Measurements from ENCODE around the gene LCN10.

LCN10 gene

GRCh38 chr9:136740491-136740890, 2.2 kb downstream of the LCN10 start:
- H3K9me3 ChIP-seq (ENCODE audit: control insufficient read depth, insufficient read depth, low read length): no peaks in the 10 kb centered on the region
- no peaks in the 10 kb centered on the region for H3K27me3 ChIP-seq (ENCODE audit: control insufficient read depth, insufficient read depth, low read length)
- no peaks in the 10 kb centered on the region for H3K4me1 ChIP-seq (ENCODE audit: control insufficient read depth, insufficient read depth, low read length)
- no peak overlapping the region for H3K4me3 ChIP-seq (ENCODE audit: low read depth, low read length)
- H3K36me3 ChIP-seq (ENCODE audit: control insufficient read depth, insufficient read depth, low read length): no peaks in the 10 kb centered on the region
- no peak overlapping the region for H3K9ac ChIP-seq (ENCODE audit: low read depth, low read length)

GRCh38 chr9:136740069-136740468, 2.7 kb downstream of the LCN10 start:
- Histone ChIP-seq H3K4me1 (ENCODE audit: control insufficient read depth, insufficient read depth, low read length) (no peaks in the 10 kb centered on the region), H3K36me3 (ENCODE audit: control insufficient read depth, insufficient read depth, low read length) (no peaks in the 10 kb centered on the region), H3K27me3 (ENCODE audit: control insufficient read depth, insufficient read depth, low read length) (no peaks in the 10 kb centered on the region)

GRCh38 chr9:136739509-136739908, 3.2 kb downstream of the LCN10 start:
- Histone ChIP-seq H3K36me3 (ENCODE audit: control insufficient read depth, insufficient read depth, low read length) (no peaks in the 10 kb centered on the region), H3K4me1 (ENCODE audit: control insufficient read depth, insufficient read depth, low read length) (no peaks in the 10 kb centered on the region), H3K27me3 (ENCODE audit: control insufficient read depth, insufficient read depth, low read length) (no peaks in the 10 kb centered on the region), H3K4me3 (ENCODE audit: low read depth, low read length) (no peak overlapping the region), H3K9me3 (ENCODE audit: control insufficient read depth, insufficient read depth, low read length) (no peaks in the 10 kb centered on the region), H3K9ac (ENCODE audit: low read depth, low read length) (no peak overlapping the region)

More at GRCh38 chr9:136740069-136740468, 2.7 kb downstream of the LCN10 start:
- Histone ChIP-seq H3K4me3 (ENCODE audit: low read depth, low read length) (no peak overlapping the region), H3K9ac (ENCODE audit: low read depth, low read length) (no peak overlapping the region), H3K9me3 (ENCODE audit: control insufficient read depth, insufficient read depth, low read length) (no peaks in the 10 kb centered on the region)

- H3K4me1 ChIP-seq (ENCODE audit: control insufficient read depth, insufficient read depth, low read length): no peaks in the 10 kb centered on the region
These were observed 3.8 kb downstream of the LCN10 start for GRCh38 chr9:136738960-136739359.

GRCh38 chr9:136735812-136736480, 6.8 kb downstream of the LCN10 start:
- Histone ChIP-seq H3K36me3 (ENCODE audit: control insufficient read depth, insufficient read depth, low read length) (no peaks in the 10 kb centered on the region), H3K9ac (ENCODE audit: low read depth, low read length) (no peak overlapping the region), H3K9me3 (ENCODE audit: control insufficient read depth, insufficient read depth, low read length) (no peaks in the 10 kb centered on the region), H3K4me1 (ENCODE audit: control insufficient read depth, insufficient read depth, low read length) (no peaks in the 10 kb centered on the region), H3K27me3 (ENCODE audit: control insufficient read depth, insufficient read depth, low read length) (no peaks in the 10 kb centered on the region), H3K4me3 (ENCODE audit: low read depth, low read length) (no peak overlapping the region)

More at GRCh38 chr9:136738960-136739359, 3.8 kb downstream of the LCN10 start:
- no peak overlapping the region for H3K4me3 ChIP-seq (ENCODE audit: low read depth, low read length)
- no peaks in the 10 kb centered on the region for H3K36me3 ChIP-seq (ENCODE audit: control insufficient read depth, insufficient read depth, low read length)
- no peaks in the 10 kb centered on the region for H3K9me3 ChIP-seq (ENCODE audit: control insufficient read depth, insufficient read depth, low read length)
- no peak overlapping the region for H3K9ac ChIP-seq (ENCODE audit: low read depth, low read length)
- no peaks in the 10 kb centered on the region for H3K27me3 ChIP-seq (ENCODE audit: control insufficient read depth, insufficient read depth, low read length)

- H3K9me3 ChIP-seq (ENCODE audit: control insufficient read depth, insufficient read depth, low read length): no peaks in the 10 kb centered on the region
- H3K36me3 ChIP-seq (ENCODE audit: control insufficient read depth, insufficient read depth, low read length): no peaks in the 10 kb centered on the region
- no peaks in the 10 kb centered on the region for H3K4me1 ChIP-seq (ENCODE audit: control insufficient read depth, insufficient read depth, low read length)
- no peak overlapping the region for H3K4me3 ChIP-seq (ENCODE audit: low read depth, low read length)
- H3K27me3 ChIP-seq (ENCODE audit: control insufficient read depth, insufficient read depth, low read length): no peaks in the 10 kb centered on the region
- no peak overlapping the region for H3K9ac ChIP-seq (ENCODE audit: low read depth, low read length)
These were observed 7.8 kb downstream of the LCN10 start for GRCh38 chr9:136734837-136735496.

GRCh38 chr9:136733611-136734010, 9.1 kb downstream of the LCN10 start:
- Histone ChIP-seq H3K4me1 (ENCODE audit: control insufficient read depth, insufficient read depth, low read length) (no peaks in the 10 kb centered on the region), H3K36me3 (ENCODE audit: control insufficient read depth, insufficient read depth, low read length) (no peaks in the 10 kb centered on the region), H3K4me3 (ENCODE audit: low read depth, low read length) (no peak overlapping the region), H3K9ac (ENCODE audit: low read depth, low read length) (no peak overlapping the region), H3K27me3 (ENCODE audit: control insufficient read depth, insufficient read depth, low read length) (peaks cover 7% of the 10 kb centered on the region), H3K9me3 (ENCODE audit: control insufficient read depth, insufficient read depth, low read length) (no peaks in the 10 kb centered on the region)

GRCh38 chr9:136732444-136733178, 10.1 kb downstream of the LCN10 start:
- no peaks in the 10 kb centered on the region for H3K4me1 ChIP-seq (ENCODE audit: control insufficient read depth, insufficient read depth, low read length)
- H3K36me3 ChIP-seq (ENCODE audit: control insufficient read depth, insufficient read depth, low read length): no peaks in the 10 kb centered on the region
- no peak overlapping the region for H3K4me3 ChIP-seq (ENCODE audit: low read depth, low read length)
- no peak overlapping the region for H3K9ac ChIP-seq (ENCODE audit: low read depth, low read length)
- H3K27me3 ChIP-seq (ENCODE audit: control insufficient read depth, insufficient read depth, low read length): peaks cover 7% of the 10 kb centered on the region
- no peaks in the 10 kb centered on the region for H3K9me3 ChIP-seq (ENCODE audit: control insufficient read depth, insufficient read depth, low read length)

- H3K4me1 ChIP-seq (ENCODE audit: control insufficient read depth, insufficient read depth, low read length): peaks cover 10% of the 10 kb centered on the region
- H3K27me3 ChIP-seq (ENCODE audit: control insufficient read depth, insufficient read depth, low read length): peaks cover 7% of the 10 kb centered on the region
- H3K36me3 ChIP-seq (ENCODE audit: control insufficient read depth, insufficient read depth, low read length): peaks cover 16% of the 10 kb centered on the region
- H3K4me3 ChIP-seq (ENCODE audit: low read depth, low read length): no peak overlapping the region
- no peaks in the 10 kb centered on the region for H3K9me3 ChIP-seq (ENCODE audit: control insufficient read depth, insufficient read depth, low read length)
- no peak overlapping the region for H3K9ac ChIP-seq (ENCODE audit: low read depth, low read length)
These were observed 12.8 kb downstream of the LCN10 start for GRCh38 chr9:136729926-136730325.

GRCh38 chr9:136729144-136729543, 13.6 kb downstream of the LCN10 start:
- H3K27me3 ChIP-seq (ENCODE audit: control insufficient read depth, insufficient read depth, low read length): peaks cover 7% of the 10 kb centered on the region
- peak overlapping the region; percentile 65 for H3K9ac ChIP-seq (ENCODE audit: low read depth, low read length)
- no peaks in the 10 kb centered on the region for H3K9me3 ChIP-seq (ENCODE audit: control insufficient read depth, insufficient read depth, low read length)
- H3K4me1 ChIP-seq (ENCODE audit: control insufficient read depth, insufficient read depth, low read length): peaks cover 10% of the 10 kb centered on the region
- H3K36me3 ChIP-seq (ENCODE audit: control insufficient read depth, insufficient read depth, low read length): peaks cover 24% of the 10 kb centered on the region
- H3K4me3 ChIP-seq (ENCODE audit: low read depth, low read length): peak overlapping the region; percentile 55

- peaks cover 29% of the 10 kb centered on the region for H3K36me3 ChIP-seq (ENCODE audit: control insufficient read depth, insufficient read depth, low read length)
- peaks cover 10% of the 10 kb centered on the region for H3K4me1 ChIP-seq (ENCODE audit: control insufficient read depth, insufficient read depth, low read length)
- H3K4me3 ChIP-seq (ENCODE audit: low read depth, low read length): peak overlapping the region; percentile 55
- H3K9me3 ChIP-seq (ENCODE audit: control insufficient read depth, insufficient read depth, low read length): no peaks in the 10 kb centered on the region
- peak overlapping the region; percentile 65 for H3K9ac ChIP-seq (ENCODE audit: low read depth, low read length)
- peaks cover 7% of the 10 kb centered on the region for H3K27me3 ChIP-seq (ENCODE audit: control insufficient read depth, insufficient read depth, low read length)
These were observed 14.1 kb downstream of the LCN10 start for GRCh38 chr9:136728548-136729123.

Measured in iPS-15b (cell line).